Neuronal stem cell (in vitro differentiated cells): ENCODE results near the gene NOL6.
A peak's percentile ranks its signal among the peaks of the same experiment; 100 is the strongest.
"Not testable (repeated sequence)": the region's sequence is repeated elsewhere in the genome, so short reads cannot be mapped to it uniquely, and the experiment has no call there.

Experiments used
- DNase-seq: peaks from one replicate; pipeline ENCODE4 v3.0.0-alpha.2; 2013; ENCODE audit warnings: low spot score
- H2AFZ ChIP-seq: one replicate; pipeline ENCODE4 v1.6.1; 2013; ENCODE audit warnings: mild to moderate bottlenecking, low read length, inconsistent platforms
- H2AK5ac ChIP-seq: 2 replicates; pipeline ENCODE4 v1.6.1; 2013; ENCODE audit warnings: low read depth, mild to moderate bottlenecking, inconsistent platforms, low read length, moderate library complexity, mixed read lengths
- H2BK120ac ChIP-seq: 2 replicates; pipeline ENCODE4 v1.6.1; 2013; ENCODE audit warnings: low read depth, mild to moderate bottlenecking, inconsistent platforms, low read length, moderate library complexity, mixed read lengths
- H2BK12ac ChIP-seq: one replicate; pipeline ENCODE4 v1.6.1; 2013; ENCODE audit warnings: low read length, inconsistent platforms
- H2BK15ac ChIP-seq: 2 replicates; pipeline ENCODE4 v1.6.1; 2013; ENCODE audit warnings: mild to moderate bottlenecking, low read length, inconsistent platforms, mixed read lengths
- H2BK5ac ChIP-seq: one replicate; pipeline ENCODE4 v1.6.1; 2013; ENCODE audit warnings: inconsistent platforms, mild to moderate bottlenecking, low read length, moderate library complexity
- H3K14ac ChIP-seq: one replicate; pipeline ENCODE4 v1.6.1; 2013; ENCODE audit warnings: low read length, inconsistent platforms
- H3K18ac ChIP-seq: 2 replicates; pipeline ENCODE4 v1.6.1; 2013; ENCODE audit warnings: low read length, inconsistent platforms
- H3K23ac ChIP-seq: 2 replicates; pipeline ENCODE4 v1.6.1; 2013; ENCODE audit warnings: low read depth, mild to moderate bottlenecking, mixed read lengths, low read length, inconsistent platforms; ENCODE audit not compliant: poor library complexity
- H3K27ac ChIP-seq: replicated peaks from 3 replicates; pipeline ENCODE4 v1.5.1; 2013; ENCODE audit warnings: low read length, inconsistent platforms
- H3K27me3 ChIP-seq, 3 experiments: 2 replicates each; pipeline ENCODE4 v1.6.1; 2013; ENCODE audit warnings: low read length in 3 of 3, mild to moderate bottlenecking in 2 of 3, inconsistent platforms in 1 of 3, low read depth in 1 of 3, mixed read lengths in 1 of 3, moderate library complexity in 1 of 3; ENCODE audit not compliant: control insufficient read depth in 3 of 3, insufficient read depth in 3 of 3
- H3K36me3 ChIP-seq, 2 donors: replicated peaks in 1 of 2; 2 replicates each; pipeline ENCODE4 v1.6.1; 2013; ENCODE audit warnings: low read length in 2 of 2; ENCODE audit not compliant: control insufficient read depth in 2 of 2, insufficient read depth in 2 of 2
- H3K4ac ChIP-seq: 2 replicates; pipeline ENCODE4 v1.6.1; 2013; ENCODE audit warnings: inconsistent platforms, mild to moderate bottlenecking, low read length, moderate library complexity
- H3K4me1 ChIP-seq, 2 donors: 1 replicate in 1 of 2; 2 replicates in 1 of 2; pipeline ENCODE4 v1.6.1; 2013; ENCODE audit warnings: low read length in 2 of 2, low read depth in 1 of 2; ENCODE audit not compliant: control insufficient read depth in 2 of 2, insufficient read depth in 1 of 2
- H3K4me2 ChIP-seq: one replicate; pipeline ENCODE4 v1.6.1; 2013; ENCODE audit warnings: mild to moderate bottlenecking, low read length, inconsistent platforms; ENCODE audit not compliant: insufficient read depth, poor library complexity, severe bottlenecking
- H3K4me3 ChIP-seq, 2 donors: 2 replicates each; pipeline ENCODE4 v1.5.1; 2013; ENCODE audit warnings: low read length in 2 of 2, mild to moderate bottlenecking in 2 of 2, inconsistent platforms in 1 of 2, moderate library complexity in 1 of 2
- H3K79me1 ChIP-seq: one replicate; pipeline ENCODE4 v1.6.1; 2013; ENCODE audit warnings: low read depth, mild to moderate bottlenecking, inconsistent platforms, low read length, moderate library complexity
- H3K9ac ChIP-seq: one replicate; pipeline ENCODE4 v1.6.1; 2013; ENCODE audit warnings: mild to moderate bottlenecking, low read depth, low read length, inconsistent platforms; ENCODE audit not compliant: poor library complexity
- H3K9me3 ChIP-seq, 2 donors: replicated peaks in 1 of 2; 2 replicates each; pipeline versions ENCODE3 to v1.6.1; 2013; ENCODE audit warnings: low read length in 2 of 2, mild to moderate bottlenecking in 2 of 2, inconsistent platforms in 1 of 2, low read depth in 1 of 2, mixed read lengths in 1 of 2, moderate library complexity in 1 of 2; ENCODE audit not compliant: control insufficient read depth in 2 of 2, insufficient read depth in 1 of 2
- H4K8ac ChIP-seq: one replicate; pipeline ENCODE4 v1.6.1; 2013; ENCODE audit warnings: low read depth, mild to moderate bottlenecking, inconsistent platforms, low read length, moderate library complexity
- H4K91ac ChIP-seq: one replicate; pipeline ENCODE4 v1.6.1; 2013; ENCODE audit warnings: low read length, low read depth, mild to moderate bottlenecking, inconsistent platforms; ENCODE audit not compliant: poor library complexity
- WGBS, 2 donors: extraction: QIAGEN DNeasy Blood & Tissue Kit; methylation state at CpG; one replicate each; pipeline ENCODE4 v1.1.7; 2013; ENCODE audit warnings: missing lambda C conversion rate in 2 of 2, mixed read lengths in 1 of 2; ENCODE audit not compliant: insufficient read length in 2 of 2, insufficient replicate concordance in 1 of 2; ENCODE audit errors: extremely low coverage in 2 of 2; 5-methylcytosine and 5-hydroxymethylcytosine counted together

Gene NOL6

DNA sequence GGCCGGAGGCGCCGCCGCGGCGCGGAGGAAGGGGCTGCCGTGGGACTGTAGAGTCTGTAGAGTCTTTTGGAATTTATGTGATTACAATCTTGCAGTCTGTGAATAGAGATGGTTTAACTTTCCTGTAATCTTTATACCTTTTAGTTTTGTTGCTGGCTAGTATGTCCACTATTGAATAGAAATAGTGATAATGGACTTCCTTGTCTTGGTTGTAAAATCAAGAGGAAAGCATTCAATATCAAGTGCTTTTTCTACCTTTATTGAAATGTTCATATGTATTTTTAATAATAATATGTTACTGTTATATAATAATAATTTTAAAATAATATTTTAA, 37.4 kb upstream of the NOL6 start:
- peak overlapping the region; percentile 73 for H3K23ac ChIP-seq
- not testable (repeated sequence) for H3K4me1 ChIP-seq, H3K79me1 ChIP-seq, H4K91ac ChIP-seq, H3K36me3 ChIP-seq, H3K27me3 ChIP-seq, H3K9me3 ChIP-seq, H2AK5ac ChIP-seq, H3K14ac ChIP-seq, H2BK5ac ChIP-seq, H4K8ac ChIP-seq, H2BK15ac ChIP-seq, H3K4ac ChIP-seq, H2BK120ac ChIP-seq, DNase-seq
- peak overlapping the region; percentile 84 for H3K27ac ChIP-seq
- peak overlapping the region; percentile 67 to 81 for H3K4me3 ChIP-seq
- peak overlapping the region; percentile 81 for H3K9ac ChIP-seq
- peak overlapping the region; percentile 100 for H2AFZ ChIP-seq
- peak overlapping the region; percentile 95 for H3K18ac ChIP-seq
- peak overlapping the region; percentile 58 for H2BK12ac ChIP-seq
- peak overlapping the region; percentile 49 for H3K4me2 ChIP-seq
- WGBS, 2 donors: no CpG with 5 or more reads among the region's 8 CpGs

- Histone ChIP-seq H2AFZ (peak overlapping the region; percentile 100), H3K36me3 (no peaks in the 10 kb centered on the region), H4K91ac (peak overlapping the region; percentile 92), H2BK12ac (peak overlapping the region; percentile 58), H2AK5ac (no peak overlapping the region), H3K4me2 (peak overlapping the region; percentile 49), H3K79me1 (no peaks in the 10 kb centered on the region), H2BK5ac (no peak overlapping the region), H3K9ac (peak overlapping the region; percentile 81), H3K9me3 (peaks cover 0 to 3% of the 10 kb centered on the region in 2 donors), H3K4ac (no peak overlapping the region), H2BK120ac (no peak overlapping the region), H3K4me1 (peaks cover 0 to 1% of the 10 kb centered on the region in 2 donors), H3K14ac (no peak overlapping the region), H3K27me3 (no peaks in the 10 kb centered on the region), H3K18ac (peak overlapping the region; percentile 95), H3K4me3 (peak overlapping the region; percentile 67 to 81), H4K8ac (no peak overlapping the region), H3K27ac (peak overlapping the region; percentile 84), H2BK15ac (no peak overlapping the region), H3K23ac (peak overlapping the region; percentile 73)
- WGBS, 2 donors: no CpG with 5 or more reads among the region's 32 CpGs
- no peak for DNase-seq
Observed at GRCh38 chr9:33510262-33511183, 36.8 kb upstream of the NOL6 start.

GRCh38 chr9:33506626-33507370, 33.1 kb upstream of the NOL6 start:
- Histone ChIP-seq H3K4ac (no peak overlapping the region), H3K18ac (no peak overlapping the region), H3K14ac (no peak overlapping the region), H3K4me3 (no peak overlapping the region), H3K9ac (no peak overlapping the region), H3K27ac (no peak overlapping the region), H2AK5ac (no peak overlapping the region), H2BK12ac (no peak overlapping the region), H3K36me3 (no peaks in the 10 kb centered on the region), H2BK5ac (no peak overlapping the region), H2AFZ (no peak overlapping the region), H4K91ac (no peak overlapping the region), H3K4me1 (peaks cover 0 to 1% of the 10 kb centered on the region in 2 donors), H2BK120ac (no peak overlapping the region), H3K23ac (no peak overlapping the region), H3K9me3 (no peaks in the 10 kb centered on the region), H3K79me1 (no peaks in the 10 kb centered on the region), H3K27me3 (no peaks in the 10 kb centered on the region), H4K8ac (no peak overlapping the region), H3K4me2 (no peak overlapping the region), H2BK15ac (no peak overlapping the region)
- WGBS, 2 donors: no CpG with 5 or more reads among the region's 7 CpGs
- no peak for DNase-seq

- H3K4me1 ChIP-seq: no peaks in the 10 kb centered on the region
- no peaks in the 10 kb centered on the region for H3K79me1 ChIP-seq
- no peak for DNase-seq
- H3K4ac ChIP-seq: no peak overlapping the region
- H2AFZ ChIP-seq: no peak overlapping the region
- no peak overlapping the region for H3K23ac ChIP-seq
- H3K36me3 ChIP-seq: no peaks in the 10 kb centered on the region
- no peak overlapping the region for H3K9ac ChIP-seq
- no peaks in the 10 kb centered on the region for H3K27me3 ChIP-seq
- no peak overlapping the region for H4K91ac ChIP-seq
- H2AK5ac ChIP-seq: no peak overlapping the region
- no peak overlapping the region for H3K4me2 ChIP-seq
- no peak overlapping the region for H3K27ac ChIP-seq
- no peak overlapping the region for H2BK5ac ChIP-seq
- H2BK12ac ChIP-seq: no peak overlapping the region
- H3K14ac ChIP-seq: no peak overlapping the region
- no peak overlapping the region for H2BK15ac ChIP-seq
- no peak overlapping the region for H2BK120ac ChIP-seq
- no peak overlapping the region for H4K8ac ChIP-seq
- no CpG with 5 or more reads among the region's 1 CpG for WGBS, 2 donors
- no peaks in the 10 kb centered on the region for H3K9me3 ChIP-seq
- H3K4me3 ChIP-seq: no peak overlapping the region
- H3K18ac ChIP-seq: no peak overlapping the region
Observed at GRCh38 chr9:33498387-33498786, 24.7 kb upstream of the NOL6 start.
